HG03060 (cell line): ENCODE measurements around the gene AQP7.
"Not testable (repeated sequence)": the region's sequence is repeated elsewhere in the genome, so short reads cannot be mapped to it uniquely, and the experiment has no call there.

ENCODE experiments used
- ATAC-seq: cut with Tn5 transposase; IDR thresholded peaks from one replicate; pipeline ENCODE4 v1.9.1; 2021; ENCODE audit warnings: low read depth, moderate number of reproducible peaks; ENCODE audit not compliant: unreplicated experiment

Gene AQP7

GRCh38 chr9:33399047-33399446 lies 3.3 kb downstream of the AQP7 start:
- not testable (repeated sequence) for ATAC-seq

DNA sequence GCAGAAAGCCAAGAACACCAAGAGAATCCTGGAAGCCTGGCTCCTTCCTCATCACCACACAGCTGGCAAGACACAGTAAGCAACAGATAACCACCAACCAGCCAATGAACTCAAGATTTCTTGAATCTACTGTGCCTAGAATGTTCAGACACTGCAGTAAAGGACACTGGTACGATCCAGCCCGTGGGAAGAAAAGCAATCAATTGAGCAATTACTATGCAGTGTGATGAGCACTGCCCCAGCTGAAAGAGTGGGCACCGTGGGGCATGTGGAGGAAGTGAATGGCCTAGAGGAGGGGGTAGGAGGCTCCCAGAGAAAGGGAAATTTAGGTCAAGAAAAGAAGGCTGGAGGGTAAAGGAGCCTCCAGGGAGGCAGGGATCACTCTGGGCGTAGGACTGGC lies 4.6 kb downstream of the AQP7 start:
- not testable (repeated sequence) for ATAC-seq

GRCh38 chr9:33395159-33395879 lies 7.0 kb downstream of the AQP7 start:
- ATAC-seq: not testable (repeated sequence)

- not testable (repeated sequence) for ATAC-seq
These were observed 8.4 kb downstream of the AQP7 start for GRCh38 chr9:33393986-33394385.

DNA sequence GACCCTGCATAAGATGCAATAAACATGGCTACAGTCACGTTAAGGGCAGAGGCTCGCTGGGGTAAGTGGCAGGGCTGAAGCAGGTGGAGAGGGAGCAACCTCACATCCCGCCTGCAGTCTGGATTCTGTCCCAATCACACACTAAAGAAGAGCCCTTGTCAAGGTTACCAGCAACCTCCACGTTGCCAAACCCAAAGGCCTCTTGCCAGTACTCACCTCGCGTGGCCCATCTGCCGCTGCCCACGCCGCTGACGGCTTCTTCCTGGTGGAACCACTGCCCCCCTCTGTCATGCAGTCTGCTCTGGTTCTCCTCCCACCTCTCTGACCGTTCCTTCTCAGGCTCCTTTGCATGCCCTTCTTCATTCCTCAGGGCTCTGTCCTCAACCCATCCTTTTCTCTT lies 8.8 kb downstream of the AQP7 start:
- no peak for ATAC-seq

DNA sequence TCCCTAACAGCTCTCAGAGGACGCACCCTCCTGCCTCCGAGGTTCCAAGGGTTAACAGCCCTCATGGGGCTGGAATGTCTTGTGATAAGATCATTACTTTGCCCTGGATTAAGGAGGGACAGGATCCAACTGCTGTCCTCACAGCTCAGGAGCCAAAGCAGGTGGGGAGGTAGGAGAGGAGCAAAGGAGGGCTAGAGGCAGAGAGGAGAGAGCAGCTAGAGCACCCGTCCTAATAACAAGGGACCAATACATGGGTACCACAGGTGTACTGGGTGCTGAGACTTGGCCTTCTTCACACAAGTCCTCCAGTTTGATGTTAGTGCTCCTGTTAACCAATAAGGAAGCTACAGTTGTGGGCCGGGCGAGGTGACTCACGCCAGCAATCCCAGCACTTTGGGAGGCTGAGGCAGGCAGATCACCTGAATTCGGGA lies 9.8 kb downstream of the AQP7 start:
- not testable (repeated sequence) for ATAC-seq

- ATAC-seq: not testable (repeated sequence)
These were observed 11.1 kb downstream of the AQP7 start for GRCh38 chr9:33391111-33391771.

GRCh38 chr9:33388110-33388994 lies 14.0 kb downstream of the AQP7 start:
- no peak for ATAC-seq

DNA sequence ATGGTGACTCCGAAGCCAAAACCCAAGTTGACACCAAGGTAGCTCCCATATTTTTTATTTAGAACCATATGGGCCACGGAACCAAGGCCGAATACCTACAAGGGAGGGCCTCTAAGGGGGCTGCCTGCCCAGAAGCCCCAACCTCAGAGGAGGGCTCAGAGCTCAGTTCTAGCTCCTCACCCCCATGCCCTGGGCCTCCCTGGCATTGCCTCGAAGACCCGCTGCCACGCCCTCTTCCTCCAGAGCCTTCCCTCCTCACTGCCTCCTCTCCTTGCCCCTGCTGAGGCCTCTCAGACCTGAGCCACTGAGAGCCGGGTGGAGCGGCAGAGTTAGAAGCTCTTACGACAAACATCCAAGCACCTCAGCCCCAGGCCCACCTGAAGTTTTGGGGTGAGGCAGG lies 15.4 kb downstream of the AQP7 start:
- ATAC-seq: not testable (repeated sequence)

GRCh38 chr9:33386641-33386996 lies 15.7 kb downstream of the AQP7 start:
- not testable (repeated sequence) for ATAC-seq

- ATAC-seq: not testable (repeated sequence)
These were observed 16.3 kb downstream of the AQP7 start for GRCh38 chr9:33385979-33386640.

GRCh38 chr9:33385536-33385935 lies 16.8 kb downstream of the AQP7 start:
- not testable (repeated sequence) for ATAC-seq

DNA sequence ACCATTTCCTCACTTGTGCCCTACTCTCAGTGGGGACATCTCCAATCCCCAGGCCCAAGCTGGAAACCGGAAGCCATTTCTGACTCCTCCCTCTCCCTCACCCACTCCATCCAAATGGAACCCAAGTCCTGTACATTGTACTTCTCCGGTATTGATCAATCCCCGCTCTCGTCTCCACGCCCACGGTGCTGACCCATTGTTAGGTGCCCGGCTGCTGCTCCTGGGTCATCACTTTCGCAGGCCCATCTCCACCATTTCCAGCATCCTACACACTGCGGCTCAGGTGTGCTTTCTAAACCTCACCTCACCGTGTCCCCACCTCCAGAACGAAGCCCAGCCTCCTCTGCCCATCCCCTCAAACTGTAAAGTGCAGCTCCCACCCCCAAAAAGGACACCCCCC lies 19.0 kb downstream of the AQP7 start:
- not testable (repeated sequence) for ATAC-seq

DNA sequence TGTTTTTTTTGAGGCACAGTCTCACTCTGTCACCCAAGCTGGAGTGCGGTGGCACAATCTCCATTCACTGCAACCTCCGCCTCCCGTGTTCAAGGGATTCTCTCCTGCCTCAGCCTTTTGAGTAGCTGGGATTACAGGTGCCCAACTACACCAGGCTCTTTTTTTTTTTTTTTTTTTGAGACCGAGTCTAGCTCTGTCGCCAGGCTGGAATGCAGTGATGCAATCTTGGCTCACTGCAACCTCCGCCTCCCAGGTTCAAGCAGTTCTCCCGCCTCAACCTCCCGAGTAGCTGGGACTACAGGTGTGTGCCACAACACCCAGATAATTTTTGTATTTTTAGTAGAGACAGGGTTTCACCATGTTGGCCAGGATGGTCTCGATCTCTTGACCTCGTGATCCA lies 20.0 kb downstream of the AQP7 start:
- ATAC-seq: not testable (repeated sequence)

DNA sequence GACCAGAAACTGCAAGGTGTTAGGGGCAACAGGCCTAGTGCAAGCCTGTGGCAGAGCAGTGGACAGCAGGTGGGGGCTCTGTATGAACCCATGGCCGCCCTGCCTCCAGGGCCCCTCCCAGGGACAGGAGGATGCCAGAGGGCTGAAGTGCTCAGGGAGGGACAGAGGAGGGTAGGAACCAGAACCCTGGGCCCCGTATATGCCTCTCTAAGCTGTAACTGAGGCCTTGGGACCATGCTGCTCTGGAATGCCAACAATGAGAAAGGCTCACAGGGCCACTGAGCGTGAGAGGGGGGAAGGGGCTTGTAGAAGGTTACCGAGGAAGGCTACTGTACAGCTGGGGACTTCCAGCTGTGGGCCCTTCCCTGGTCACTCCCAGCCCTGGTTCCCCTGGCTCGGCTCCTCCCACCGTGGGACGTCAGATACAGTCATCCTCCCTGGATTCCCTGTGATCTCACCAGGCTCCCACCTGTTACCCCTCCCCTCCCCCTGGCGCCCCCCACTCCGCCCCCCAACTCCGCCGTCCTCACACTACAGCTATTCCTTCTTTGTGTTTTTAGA lies 21.1 kb downstream of the AQP7 start:
- ATAC-seq: no peak

DNA sequence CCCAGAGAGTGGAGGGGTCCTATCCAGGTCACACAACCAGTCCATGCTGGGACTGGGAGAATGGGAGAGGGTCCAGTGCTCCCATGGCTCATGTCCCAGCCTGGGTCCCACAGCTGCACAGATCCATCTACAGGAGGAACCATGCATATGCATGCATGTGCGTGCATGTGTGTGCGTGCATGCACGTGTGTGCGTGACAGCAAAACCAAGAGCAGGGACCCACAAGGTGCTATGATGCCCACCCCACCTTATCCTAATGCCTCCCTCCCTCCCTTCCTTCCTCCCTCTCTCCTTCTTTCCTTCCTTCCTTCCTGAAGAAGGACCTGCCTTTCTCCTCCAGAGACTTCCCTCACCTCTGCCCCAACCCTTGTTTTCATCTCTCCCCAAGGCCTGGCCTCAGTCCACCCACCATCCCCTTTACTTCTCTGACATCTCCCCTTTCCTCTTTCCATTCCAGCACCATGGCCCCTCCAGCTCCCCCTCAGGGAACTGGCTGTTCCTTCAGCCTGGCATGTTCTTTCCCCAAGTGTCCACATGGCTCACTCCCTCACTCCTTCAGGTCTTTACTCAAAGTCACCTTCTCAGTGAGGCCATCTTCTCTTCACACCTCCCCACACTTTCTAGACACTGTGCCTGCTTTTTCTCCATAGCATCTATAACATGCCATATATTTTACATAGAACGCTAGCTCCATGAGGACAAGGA lies 21.8 kb downstream of the AQP7 start:
- no peak for ATAC-seq

- ATAC-seq: no peak
These were observed 22.5 kb downstream of the AQP7 start for GRCh38 chr9:33379666-33380389.

- ATAC-seq: no peak
These were observed 24.1 kb downstream of the AQP7 start for GRCh38 chr9:33378121-33378795.
